ENCODE results near the gene NOP56. TPM values are rescaled to one million over a fixed set of nuclear protein-coding genes. Genes with fewer than 3 reads are reported as not detected.

Gene NOP56
- total and polyA plus RNA-seq, 2 of the 8 experiments (the other 6 are each of a cell fraction or from before 2014, with no cell fraction given), result 391 to 677 TPM

GRCh38 chr20:2663364-2663886, 11.0 kb downstream of the NOP56 start (continued):
- TF ChIP-seq, protein P1, sequence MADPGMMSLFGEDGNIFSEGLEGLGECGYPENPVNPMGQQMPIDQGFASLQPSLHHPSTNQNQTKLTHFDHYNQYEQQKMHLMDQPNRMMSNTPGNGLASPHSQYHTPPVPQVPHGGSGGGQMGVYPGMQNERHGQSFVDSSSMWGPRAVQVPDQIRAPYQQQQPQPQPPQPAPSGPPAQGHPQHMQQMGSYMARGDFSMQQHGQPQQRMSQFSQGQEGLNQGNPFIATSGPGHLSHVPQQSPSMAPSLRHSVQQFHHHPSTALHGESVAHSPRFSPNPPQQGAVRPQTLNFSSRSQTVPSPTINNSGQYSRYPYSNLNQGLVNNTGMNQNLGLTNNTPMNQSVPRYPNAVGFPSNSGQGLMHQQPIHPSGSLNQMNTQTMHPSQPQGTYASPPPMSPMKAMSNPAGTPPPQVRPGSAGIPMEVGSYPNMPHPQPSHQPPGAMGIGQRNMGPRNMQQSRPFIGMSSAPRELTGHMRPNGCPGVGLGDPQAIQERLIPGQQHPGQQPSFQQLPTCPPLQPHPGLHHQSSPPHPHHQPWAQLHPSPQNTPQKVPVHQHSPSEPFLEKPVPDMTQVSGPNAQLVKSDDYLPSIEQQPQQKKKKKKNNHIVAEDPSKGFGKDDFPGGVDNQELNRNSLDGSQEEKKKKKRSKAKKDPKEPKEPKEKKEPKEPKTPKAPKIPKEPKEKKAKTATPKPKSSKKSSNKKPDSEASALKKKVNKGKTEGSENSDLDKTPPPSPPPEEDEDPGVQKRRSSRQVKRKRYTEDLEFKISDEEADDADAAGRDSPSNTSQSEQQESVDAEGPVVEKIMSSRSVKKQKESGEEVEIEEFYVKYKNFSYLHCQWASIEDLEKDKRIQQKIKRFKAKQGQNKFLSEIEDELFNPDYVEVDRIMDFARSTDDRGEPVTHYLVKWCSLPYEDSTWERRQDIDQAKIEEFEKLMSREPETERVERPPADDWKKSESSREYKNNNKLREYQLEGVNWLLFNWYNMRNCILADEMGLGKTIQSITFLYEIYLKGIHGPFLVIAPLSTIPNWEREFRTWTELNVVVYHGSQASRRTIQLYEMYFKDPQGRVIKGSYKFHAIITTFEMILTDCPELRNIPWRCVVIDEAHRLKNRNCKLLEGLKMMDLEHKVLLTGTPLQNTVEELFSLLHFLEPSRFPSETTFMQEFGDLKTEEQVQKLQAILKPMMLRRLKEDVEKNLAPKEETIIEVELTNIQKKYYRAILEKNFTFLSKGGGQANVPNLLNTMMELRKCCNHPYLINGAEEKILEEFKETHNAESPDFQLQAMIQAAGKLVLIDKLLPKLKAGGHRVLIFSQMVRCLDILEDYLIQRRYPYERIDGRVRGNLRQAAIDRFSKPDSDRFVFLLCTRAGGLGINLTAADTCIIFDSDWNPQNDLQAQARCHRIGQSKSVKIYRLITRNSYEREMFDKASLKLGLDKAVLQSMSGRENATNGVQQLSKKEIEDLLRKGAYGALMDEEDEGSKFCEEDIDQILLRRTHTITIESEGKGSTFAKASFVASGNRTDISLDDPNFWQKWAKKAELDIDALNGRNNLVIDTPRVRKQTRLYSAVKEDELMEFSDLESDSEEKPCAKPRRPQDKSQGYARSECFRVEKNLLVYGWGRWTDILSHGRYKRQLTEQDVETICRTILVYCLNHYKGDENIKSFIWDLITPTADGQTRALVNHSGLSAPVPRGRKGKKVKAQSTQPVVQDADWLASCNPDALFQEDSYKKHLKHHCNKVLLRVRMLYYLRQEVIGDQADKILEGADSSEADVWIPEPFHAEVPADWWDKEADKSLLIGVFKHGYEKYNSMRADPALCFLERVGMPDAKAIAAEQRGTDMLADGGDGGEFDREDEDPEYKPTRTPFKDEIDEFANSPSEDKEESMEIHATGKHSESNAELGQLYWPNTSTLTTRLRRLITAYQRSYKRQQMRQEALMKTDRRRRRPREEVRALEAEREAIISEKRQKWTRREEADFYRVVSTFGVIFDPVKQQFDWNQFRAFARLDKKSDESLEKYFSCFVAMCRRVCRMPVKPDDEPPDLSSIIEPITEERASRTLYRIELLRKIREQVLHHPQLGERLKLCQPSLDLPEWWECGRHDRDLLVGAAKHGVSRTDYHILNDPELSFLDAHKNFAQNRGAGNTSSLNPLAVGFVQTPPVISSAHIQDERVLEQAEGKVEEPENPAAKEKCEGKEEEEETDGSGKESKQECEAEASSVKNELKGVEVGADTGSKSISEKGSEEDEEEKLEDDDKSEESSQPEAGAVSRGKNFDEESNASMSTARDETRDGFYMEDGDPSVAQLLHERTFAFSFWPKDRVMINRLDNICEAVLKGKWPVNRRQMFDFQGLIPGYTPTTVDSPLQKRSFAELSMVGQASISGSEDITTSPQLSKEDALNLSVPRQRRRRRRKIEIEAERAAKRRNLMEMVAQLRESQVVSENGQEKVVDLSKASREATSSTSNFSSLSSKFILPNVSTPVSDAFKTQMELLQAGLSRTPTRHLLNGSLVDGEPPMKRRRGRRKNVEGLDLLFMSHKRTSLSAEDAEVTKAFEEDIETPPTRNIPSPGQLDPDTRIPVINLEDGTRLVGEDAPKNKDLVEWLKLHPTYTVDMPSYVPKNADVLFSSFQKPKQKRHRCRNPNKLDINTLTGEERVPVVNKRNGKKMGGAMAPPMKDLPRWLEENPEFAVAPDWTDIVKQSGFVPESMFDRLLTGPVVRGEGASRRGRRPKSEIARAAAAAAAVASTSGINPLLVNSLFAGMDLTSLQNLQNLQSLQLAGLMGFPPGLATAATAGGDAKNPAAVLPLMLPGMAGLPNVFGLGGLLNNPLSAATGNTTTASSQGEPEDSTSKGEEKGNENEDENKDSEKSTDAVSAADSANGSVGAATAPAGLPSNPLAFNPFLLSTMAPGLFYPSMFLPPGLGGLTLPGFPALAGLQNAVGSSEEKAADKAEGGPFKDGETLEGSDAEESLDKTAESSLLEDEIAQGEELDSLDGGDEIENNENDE (IDR thresholded peaks at IDR 0.05; ENCODE audit: insufficient replicate concordance, low read length), result no peak
- no peak for TF ChIP-seq SIX5 (IDR thresholded peaks at IDR 0.05; ENCODE audit: low read depth, low read length)
- no peak for TF ChIP-seq NRF1 (IDR thresholded peaks at IDR 0.05; ENCODE audit: low read depth, low read length)
- no peak for TF ChIP-seq HDAC2 (IDR thresholded peaks at IDR 0.05; ENCODE audit: borderline replicate concordance in 1 of 2, low read depth in 2 of 2, low read length in 2 of 2)
- no peak for TF ChIP-seq JUN (IDR thresholded peaks at IDR 0.05; ENCODE audit: low read depth, low read length)
